SJCRH30 (cell line): Measurements from ENCODE around the gene NRM. TPM values are rescaled to one million over a fixed set of nuclear protein-coding genes. Genes with fewer than 3 reads are reported as not detected.

ENCODE experiments used
- DNase-seq, 2 experiments: peaks; one replicate each; pipeline ENCODE4 v3.0.0-alpha.2; 2015 to 2020
- H3K27ac ChIP-seq: fragments of 250-450 bp; sonication (Bioruptor Pico); 2 replicates; pipeline ENCODE4 v1.5.1; 2020; ENCODE audit warnings: mild to moderate bottlenecking, moderate library complexity
- H3K27me3 ChIP-seq: fragments of 250-450 bp; sonication (Bioruptor Pico); 2 replicates; pipeline ENCODE4 v1.5.1; 2020; ENCODE audit warnings: mild to moderate bottlenecking, moderate library complexity
- H3K36me3 ChIP-seq: fragments of 250-450 bp; sonication (Bioruptor Pico); 2 replicates; pipeline ENCODE4 v1.5.1; 2020; ENCODE audit warnings: mild to moderate bottlenecking, moderate library complexity
- H3K4me1 ChIP-seq: fragments of 250-450 bp; sonication (Bioruptor Pico); 2 replicates; pipeline ENCODE4 v1.5.1; 2020; ENCODE audit warnings: mild to moderate bottlenecking, moderate library complexity
- H3K4me3 ChIP-seq: fragments of 250-450 bp; sonication (Bioruptor Pico); 2 replicates; pipeline ENCODE4 v1.5.1; 2020; ENCODE audit warnings: mild to moderate bottlenecking, moderate library complexity
- H3K9me3 ChIP-seq: fragments of 250-450 bp; sonication (Bioruptor Pico); replicated peaks from 2 replicates; pipeline ENCODE4 v1.5.1; 2020; ENCODE audit warnings: mild to moderate bottlenecking, moderate library complexity
- total RNA-seq: library from RNA; depleted of rRNA; stranded (reverse); fragments of >200 nt; shearing (Covaris generic); gene quantifications from 2 replicates; pipeline ENCODE4 v1.2.3, GENCODE V29; 2014

NRM gene
- total RNA-seq, 1 experiment from 2014 or later: 29.6 TPM

GRCh38 chr6:30686908-30687658 lies 3.7 kb downstream of the NRM start:
- Histone ChIP-seq H3K27ac (peak overlapping the region; percentile 96), H3K4me1 (peaks cover 38% of the 10 kb centered on the region), H3K27me3 (no peaks in the 10 kb centered on the region), H3K4me3 (peak overlapping the region; percentile 83), H3K9me3 (no peaks in the 10 kb centered on the region), H3K36me3 (no peaks in the 10 kb centered on the region; the same call in none of the 2 replicates)
- DNase-seq: peak; percentile 98 to 99

- DNase-seq: peak; percentile 55 to 59
- H3K4me3 ChIP-seq: peak within 1 kb of the TSS; percentile 83
- no peaks in the 10 kb centered on the region; the same call in none of the 2 replicates for H3K36me3 ChIP-seq
- no peaks in the 10 kb centered on the region for H3K9me3 ChIP-seq
- H3K4me1 ChIP-seq: peaks cover 39% of the 10 kb centered on the region
- no peaks in the 10 kb centered on the region for H3K27me3 ChIP-seq
- H3K27ac ChIP-seq: peak within 1 kb of the TSS; percentile 96
Observed at GRCh38 chr6:30686009-30686907, 4.5 kb downstream of the NRM start, which contains the start of gene PPP1R18. Gene PPP1R18, minus strand, starts transcription at chr6:30686645. Its CDS starts 627 bp downstream, at chr6:30686018.

- peaks cover 39% of the 10 kb centered on the region for H3K4me1 ChIP-seq
Observed at GRCh38 chr6:30685157-30686008, 5.4 kb downstream of the NRM start.

GRCh38 chr6:30684386-30685156 lies 6.2 kb downstream of the NRM start:
- DNase-seq: no peak
- Histone ChIP-seq H3K27ac (no peak overlapping the region), H3K4me3 (peak overlapping the region; percentile 45), H3K4me1 (peaks cover 36% of the 10 kb centered on the region), H3K27me3 (no peaks in the 10 kb centered on the region), H3K36me3 (no peaks in the 10 kb centered on the region; the same call in none of the 2 replicates), H3K9me3 (no peaks in the 10 kb centered on the region)

More at GRCh38 chr6:30685157-30686008, 5.4 kb downstream of the NRM start:
- no peak for DNase-seq
- Histone ChIP-seq H3K27me3 (no peaks in the 10 kb centered on the region), H3K36me3 (no peaks in the 10 kb centered on the region; the same call in none of the 2 replicates), H3K4me3 (peak overlapping the region; percentile 83), H3K9me3 (no peaks in the 10 kb centered on the region), H3K27ac (no peak overlapping the region)

GRCh38 chr6:30683980-30684338 lies 6.8 kb downstream of the NRM start:
- Histone ChIP-seq H3K4me3 (peak overlapping the region; percentile 45), H3K27me3 (no peaks in the 10 kb centered on the region), H3K9me3 (no peaks in the 10 kb centered on the region), H3K27ac (no peak overlapping the region), H3K36me3 (peaks cover 2% of the 10 kb centered on the region), H3K4me1 (peaks cover 30% of the 10 kb centered on the region)
- no peak for DNase-seq

GRCh38 chr6:30683183-30683979 lies 7.4 kb downstream of the NRM start:
- DNase-seq: no peak
- Histone ChIP-seq H3K27me3 (no peaks in the 10 kb centered on the region), H3K9me3 (no peaks in the 10 kb centered on the region), H3K4me3 (peak overlapping the region; percentile 45), H3K36me3 (peaks cover 7% of the 10 kb centered on the region), H3K4me1 (peaks cover 26% of the 10 kb centered on the region), H3K27ac (no peak overlapping the region; the same call in 1 of the 2 replicates)

GRCh38 chr6:30682143-30683117 lies 8.4 kb downstream of the NRM start:
- Histone ChIP-seq H3K4me1 (peaks cover 24% of the 10 kb centered on the region), H3K36me3 (peaks cover 16% of the 10 kb centered on the region), H3K9me3 (no peaks in the 10 kb centered on the region), H3K27ac (no peak overlapping the region; the same call in 1 of the 2 replicates), H3K4me3 (peak overlapping the region; percentile 45), H3K27me3 (no peaks in the 10 kb centered on the region)
- DNase-seq: peak; percentile 42 to 48

GRCh38 chr6:30681766-30682142 lies 9.0 kb downstream of the NRM start:
- Histone ChIP-seq H3K4me1 (peaks cover 24% of the 10 kb centered on the region), H3K36me3 (peaks cover 20% of the 10 kb centered on the region), H3K27ac (no peak overlapping the region)

GRCh38 chr6:30679765-30680535 lies 10.8 kb downstream of the NRM start:
- peaks cover 16% of the 10 kb centered on the region for H3K4me1 ChIP-seq
- no peak overlapping the region for H3K4me3 ChIP-seq
- H3K27me3 ChIP-seq: no peaks in the 10 kb centered on the region
- no peaks in the 10 kb centered on the region for H3K9me3 ChIP-seq
- DNase-seq: no peak
- no peak overlapping the region for H3K27ac ChIP-seq
- H3K36me3 ChIP-seq: peaks cover 26% of the 10 kb centered on the region

More at GRCh38 chr6:30681766-30682142, 9.0 kb downstream of the NRM start:
- H3K9me3 ChIP-seq: no peaks in the 10 kb centered on the region
- H3K4me3 ChIP-seq: no peak overlapping the region
- H3K27me3 ChIP-seq: no peaks in the 10 kb centered on the region
- DNase-seq: no peak

GRCh38 chr6:30678964-30679726 lies 11.6 kb downstream of the NRM start:
- peak; percentile 49 to 62 for DNase-seq
- Histone ChIP-seq H3K27ac (no peak overlapping the region), H3K27me3 (no peaks in the 10 kb centered on the region), H3K9me3 (no peaks in the 10 kb centered on the region), H3K4me1 (peaks cover 15% of the 10 kb centered on the region), H3K4me3 (no peak overlapping the region), H3K36me3 (peaks cover 26% of the 10 kb centered on the region)

GRCh38 chr6:30676660-30677285 lies 14.0 kb downstream of the NRM start:
- Histone ChIP-seq H3K36me3 (peaks cover 26% of the 10 kb centered on the region), H3K4me1 (no peaks in the 10 kb centered on the region)

More at GRCh38 chr6:30676660-30677285, 14.0 kb downstream of the NRM start:
- H3K9me3 ChIP-seq: no peaks in the 10 kb centered on the region
- H3K27me3 ChIP-seq: no peaks in the 10 kb centered on the region
- H3K4me3 ChIP-seq: no peak overlapping the region
- H3K27ac ChIP-seq: no peak overlapping the region
- DNase-seq: no peak
